Stimulated activated CD8-positive, alpha-beta memory T cell treated with anti-CD3 and anti-CD28 coated beads, Interleukin-15, amount 100 ng/mL, for 1 hour (primary cell): ENCODE results near the gene GRIPAP1.
"Not testable (repeated sequence)": the region's sequence is repeated elsewhere in the genome, so short reads cannot be mapped to it uniquely, and the experiment has no call there.

ENCODE experiments used
- DNase-seq: peaks from one replicate; pipeline ENCODE4 v3.0.0-alpha.2; 2020; ENCODE audit warnings: low read depth

GRIPAP1 gene

GRCh38 chrX:48997455-48997854 is 4.6 kb downstream of the GRIPAP1 start:
- no peak for DNase-seq

DNA sequence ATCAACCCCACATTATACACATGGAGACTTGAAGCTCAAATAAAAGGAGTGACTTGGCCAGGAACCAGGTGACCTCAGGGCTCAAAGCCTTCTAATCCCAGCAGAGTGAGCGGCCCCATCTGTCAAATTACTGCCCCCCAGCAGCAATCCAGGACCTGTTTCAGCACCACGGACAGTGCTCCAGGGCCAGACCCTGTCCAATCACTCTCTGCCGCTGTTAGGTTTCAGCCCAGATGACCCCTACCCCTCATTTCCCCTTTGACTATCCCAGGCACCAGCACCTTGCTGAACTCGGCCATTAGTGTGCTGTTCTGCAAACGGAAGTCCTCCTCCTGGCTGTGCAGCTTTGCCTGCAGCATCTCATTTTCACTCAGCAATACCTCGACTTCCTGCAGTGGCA is 5.1 kb downstream of the GRIPAP1 start:
- no peak for DNase-seq

DNA sequence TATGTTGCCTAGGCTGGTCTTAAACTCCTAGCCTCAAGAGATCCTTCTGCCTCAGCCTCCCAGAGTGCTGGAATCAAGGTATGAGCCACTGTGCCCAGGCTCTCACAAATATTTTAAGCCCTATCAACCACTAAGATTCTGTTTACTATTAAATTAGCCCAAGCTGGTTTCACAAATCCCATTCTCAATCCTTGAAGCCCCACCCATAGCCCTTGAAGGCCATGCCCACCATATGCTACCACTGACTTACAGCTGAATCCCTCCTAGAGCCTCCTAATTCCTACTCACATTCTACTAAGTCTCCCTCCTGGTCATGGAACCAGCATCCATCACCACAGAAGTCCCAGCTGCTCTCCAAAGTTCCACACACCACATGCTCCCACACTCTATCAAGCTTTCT is 9.7 kb downstream of the GRIPAP1 start:
- no peak for DNase-seq

DNA sequence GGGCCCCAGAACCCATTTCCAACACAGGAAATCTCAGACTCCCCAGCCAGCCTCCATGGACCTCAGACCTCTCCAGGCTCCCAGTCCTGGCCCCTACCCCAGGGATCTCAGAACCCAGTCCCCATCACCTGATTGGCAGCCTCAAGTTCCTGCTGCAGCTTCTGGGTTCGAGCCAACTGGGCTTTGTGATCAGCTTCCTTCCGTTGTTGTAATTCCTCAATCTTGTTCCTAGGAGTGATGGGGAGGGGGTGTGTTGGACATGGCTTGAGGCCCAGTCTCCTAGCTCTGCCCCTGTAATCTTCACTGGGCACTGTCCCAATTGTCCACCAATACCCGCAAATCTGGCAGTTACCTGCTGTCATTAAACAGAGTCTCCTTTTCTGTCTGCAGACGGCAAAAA is 12.6 kb downstream of the GRIPAP1 start:
- DNase-seq = no peak

DNA sequence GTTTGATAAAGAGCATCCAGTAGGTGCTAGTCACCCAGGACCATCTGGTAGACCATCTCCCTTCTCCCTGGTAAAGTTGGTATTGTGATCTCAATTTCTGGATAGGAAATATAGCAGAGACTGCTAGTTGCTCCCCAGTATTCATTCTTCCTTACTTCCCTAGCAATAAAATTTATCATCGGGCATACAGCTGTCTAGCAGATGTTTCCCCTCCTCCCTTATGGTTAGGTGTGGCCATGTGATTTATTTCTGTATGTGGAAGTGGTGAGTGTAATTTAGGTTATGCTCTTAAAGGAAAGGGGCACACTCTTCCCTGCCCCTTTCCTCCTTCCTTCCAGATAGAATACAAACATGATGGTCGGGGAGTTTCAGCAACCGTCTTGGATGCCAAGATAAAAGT is 18.2 kb downstream of the GRIPAP1 start:
- DNase-seq = no peak

DNA sequence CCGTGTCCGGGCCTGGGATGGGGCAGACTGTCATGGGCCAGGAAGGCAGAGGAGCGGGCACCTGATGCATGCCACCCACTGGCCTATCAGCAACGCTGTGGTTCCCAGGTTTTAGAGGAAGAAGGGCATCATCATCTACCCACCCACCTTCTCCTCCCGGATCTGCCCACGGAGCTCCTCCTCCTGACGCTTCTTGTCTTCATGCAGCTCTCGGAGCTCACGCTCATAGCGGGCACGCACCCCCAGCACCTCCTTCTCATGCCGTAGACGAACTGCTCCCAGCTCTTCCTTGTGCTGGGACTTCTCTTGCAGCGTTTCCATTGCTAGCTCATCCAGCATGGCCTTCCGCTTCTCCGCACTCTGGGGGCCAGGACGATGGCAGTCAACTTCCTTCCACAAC is 19.0 kb downstream of the GRIPAP1 start:
- no peak for DNase-seq

DNA sequence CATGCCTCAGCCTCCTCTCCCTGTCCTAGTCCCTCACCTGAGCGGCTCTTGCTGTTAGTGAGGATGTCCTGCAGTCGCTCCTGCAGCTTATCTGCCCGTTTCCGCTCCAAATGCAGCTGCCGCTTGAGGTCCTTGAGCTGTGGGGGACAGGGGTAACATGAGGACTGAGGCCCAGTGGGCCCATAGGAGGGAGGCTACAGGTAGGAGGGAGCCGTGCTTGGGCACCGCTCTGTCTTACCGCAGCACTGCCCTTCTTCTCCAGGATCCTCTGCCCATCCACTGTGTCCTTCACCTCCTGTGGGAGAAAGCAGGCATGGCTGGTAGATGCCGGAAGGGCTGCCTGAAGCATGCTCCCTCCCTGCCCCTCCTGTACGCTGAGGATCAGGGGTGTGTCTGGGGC is 20.9 kb downstream of the GRIPAP1 start:
- DNase-seq = no peak

DNA sequence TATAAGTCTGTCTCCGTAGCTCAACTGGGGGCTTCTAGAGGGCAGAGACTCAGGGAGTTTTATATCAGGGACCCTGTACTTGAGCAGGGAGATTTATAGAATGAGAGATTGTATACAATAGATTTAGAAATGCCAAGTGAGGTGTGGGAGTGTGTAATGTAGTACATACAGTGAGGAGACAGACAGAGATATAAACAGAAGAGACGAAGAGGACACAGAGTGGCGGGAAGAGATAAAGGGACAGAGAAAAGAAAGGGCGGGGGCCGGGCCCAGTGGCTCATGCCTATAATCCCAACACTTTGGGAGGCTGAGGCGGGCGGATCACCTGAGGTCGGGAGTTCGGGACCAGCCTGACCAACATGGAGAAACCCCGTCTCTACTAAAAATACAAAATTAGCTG is 21.7 kb downstream of the GRIPAP1 start:
- not testable (repeated sequence) for DNase-seq

GRCh38 chrX:48978226-48978625 is 23.8 kb downstream of the GRIPAP1 start:
- no peak for DNase-seq

DNA sequence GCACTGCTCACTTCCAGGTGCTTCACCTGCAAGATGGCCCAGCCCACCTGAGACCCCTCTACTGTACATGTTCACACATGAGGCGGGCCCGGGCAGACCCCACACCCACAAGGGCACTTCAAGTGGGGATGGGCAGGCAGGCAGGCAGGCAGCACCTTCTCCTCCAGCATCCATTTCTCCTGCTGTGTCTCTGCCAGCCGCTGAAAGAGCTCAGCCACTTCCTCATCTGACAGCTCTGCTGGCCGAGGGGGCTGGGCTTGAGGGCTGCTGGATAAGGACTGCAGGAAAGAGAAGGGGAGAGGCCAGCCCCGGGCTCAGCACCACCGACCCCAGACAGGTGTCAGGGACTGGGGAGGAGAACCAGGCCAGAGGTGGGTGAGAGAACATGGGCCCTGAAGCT is 26.0 kb downstream of the GRIPAP1 start:
- no peak for DNase-seq

GRCh38 chrX:48975541-48975940 is 26.5 kb downstream of the GRIPAP1 start:
- DNase-seq = no peak

DNA sequence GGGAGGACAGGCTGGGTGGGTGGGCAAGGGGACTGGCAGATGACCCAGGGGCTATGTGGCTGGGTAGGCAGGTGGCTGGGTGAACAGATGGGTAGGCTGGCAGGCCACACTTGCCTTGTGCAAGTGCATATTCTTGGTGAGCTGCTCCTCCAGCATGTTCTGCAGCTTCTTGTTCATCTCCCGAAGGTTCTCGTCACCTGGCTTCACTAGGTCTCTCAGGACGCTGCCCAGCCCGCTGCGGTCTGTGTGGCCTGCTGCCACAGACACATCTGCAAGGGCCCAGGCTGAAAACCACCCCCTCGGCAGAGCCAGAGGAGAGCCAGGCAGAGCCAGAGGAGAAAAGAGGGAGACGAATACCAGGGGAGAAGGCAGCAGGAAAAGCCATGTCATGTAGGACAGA is 27.0 kb downstream of the GRIPAP1 start:
- no peak for DNase-seq

GRCh38 chrX:48974574-48974973 is 27.5 kb downstream of the GRIPAP1 start:
- DNase-seq = no peak

DNA sequence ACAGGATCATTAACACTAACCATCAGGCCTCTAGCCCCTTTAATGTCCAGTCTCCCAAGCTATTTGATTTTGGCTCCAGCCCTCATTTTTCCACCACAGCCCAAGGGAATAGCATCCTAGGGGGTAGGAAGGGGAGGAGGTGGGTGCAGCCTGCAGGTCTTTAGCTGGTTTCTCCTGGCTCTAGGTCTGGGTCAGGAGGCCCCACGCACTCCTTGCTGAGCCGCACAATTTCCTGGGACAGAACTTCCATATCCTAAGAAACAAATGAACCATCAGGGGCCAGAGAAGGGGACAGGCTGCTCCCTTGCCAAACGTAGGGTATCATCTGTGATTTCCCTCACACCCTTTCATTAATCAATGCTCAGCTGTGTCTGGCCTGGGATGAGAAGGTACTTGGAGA is 28.0 kb downstream of the GRIPAP1 start:
- no peak for DNase-seq

DNA sequence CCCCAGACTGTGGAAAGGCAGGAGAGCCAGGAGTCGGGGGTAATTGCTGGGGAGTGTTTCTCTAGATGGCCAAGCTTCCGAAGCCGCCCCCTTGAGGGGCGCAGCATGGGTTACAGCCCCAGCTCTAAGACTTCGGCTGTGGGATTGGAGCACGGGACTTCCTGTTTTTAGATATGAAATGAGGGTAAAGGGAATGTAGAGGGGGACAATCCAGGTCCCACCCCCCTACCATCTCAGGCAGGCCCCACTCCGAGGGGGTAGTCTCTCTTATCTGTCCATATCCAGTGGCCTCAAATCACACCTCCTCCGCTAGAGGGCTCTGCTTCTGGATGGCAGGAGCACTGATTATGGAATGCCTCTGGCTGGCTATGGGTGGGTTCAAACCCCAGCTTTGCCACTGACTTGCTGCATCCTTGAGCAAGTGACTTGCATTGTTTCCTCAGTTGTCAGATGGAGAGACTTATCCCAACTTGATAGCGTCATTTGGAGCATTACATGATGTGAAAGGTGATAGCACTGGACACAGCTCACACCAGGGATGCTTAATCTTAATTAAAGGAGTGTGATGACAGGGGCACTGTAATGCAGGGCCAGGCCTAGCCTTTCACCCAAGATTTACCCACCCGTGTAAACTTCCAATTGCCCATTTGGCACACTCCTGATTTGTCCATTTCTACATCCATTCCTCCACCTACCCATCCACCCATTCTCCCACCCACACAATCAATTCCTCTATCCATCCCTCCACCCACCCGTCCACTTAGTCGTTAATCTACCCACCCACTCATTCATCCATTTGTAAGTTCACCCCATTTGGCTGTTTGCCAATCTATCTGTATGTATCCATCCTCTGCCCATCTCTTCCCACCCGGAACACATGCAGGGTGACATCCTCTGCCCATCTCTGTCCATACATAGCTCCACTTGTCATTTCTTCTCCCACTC is 29.6 kb downstream of the GRIPAP1 start:
- no peak for DNase-seq

GRCh38 chrX:48971249-48972219 is 30.5 kb downstream of the GRIPAP1 start, which contains the start of gene KCND1:
KCND1 (minus strand) TSS chrX:48971844; CDS start chrX:48970271, 1,573 bp downstream.
- DNase-seq = no peak

DNA sequence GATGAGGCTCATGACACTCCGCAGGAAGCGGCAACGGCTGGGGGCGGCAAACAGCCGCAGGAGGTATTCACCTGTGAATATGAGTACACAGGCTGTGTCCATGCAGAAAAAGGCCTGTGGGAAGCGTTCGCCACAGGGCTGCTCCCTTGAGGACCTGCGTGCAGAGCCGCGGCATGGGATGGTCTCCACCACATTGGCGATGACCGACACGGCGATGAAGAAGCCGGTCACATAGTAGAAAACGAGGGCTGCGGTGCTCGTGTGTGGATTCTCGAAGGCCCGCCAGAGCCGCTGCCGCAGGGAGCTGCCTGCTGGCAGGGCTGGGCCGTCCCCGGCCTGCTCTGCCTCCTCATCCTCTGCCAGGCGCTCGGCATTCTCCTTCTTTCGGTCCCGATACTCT is 32.6 kb downstream of the GRIPAP1 start:
- no peak for DNase-seq

- no peak for DNase-seq
These were observed 33.7 kb downstream of the GRIPAP1 start for GRCh38 chrX:48968377-48968776.

GRCh38 chrX:48966796-48967579 is 35.1 kb downstream of the GRIPAP1 start:
- DNase-seq = no peak

DNA sequence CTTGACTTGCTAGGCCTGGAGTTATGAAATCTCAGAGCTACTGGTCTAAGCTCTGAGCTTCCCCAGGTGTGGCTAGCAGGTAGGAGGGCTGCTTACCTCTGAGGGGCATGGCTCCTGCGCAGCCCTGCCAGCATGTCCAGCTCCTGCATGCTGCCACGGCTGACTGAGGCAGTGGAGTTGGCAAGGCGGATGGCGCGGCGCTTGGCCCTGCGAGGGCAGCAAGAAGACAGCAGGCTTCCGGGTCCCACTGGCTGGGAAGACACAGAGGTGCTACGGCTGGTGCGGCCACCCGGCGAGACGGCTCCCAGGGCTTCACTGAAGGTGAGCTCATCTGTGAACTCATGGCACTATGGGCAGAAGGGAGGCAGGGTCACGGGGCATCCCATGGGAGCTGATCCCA is 36.1 kb downstream of the GRIPAP1 start:
- no peak for DNase-seq

- DNase-seq = no peak
These were observed 40.4 kb downstream of the GRIPAP1 start for GRCh38 chrX:48961585-48962091.

- DNase-seq = no peak
These were observed 41.8 kb downstream of the GRIPAP1 start for GRCh38 chrX:48960291-48960690.
